GM19240 (cell line): ENCODE data around the gene MAGEB3.

Source experiments
- DNase-seq: peaks from one replicate; pipeline ENCODE4 v3.0.0; 2011; ENCODE audit warnings: low spot score; ENCODE audit not compliant: insufficient read length

MAGEB3 gene

DNA sequence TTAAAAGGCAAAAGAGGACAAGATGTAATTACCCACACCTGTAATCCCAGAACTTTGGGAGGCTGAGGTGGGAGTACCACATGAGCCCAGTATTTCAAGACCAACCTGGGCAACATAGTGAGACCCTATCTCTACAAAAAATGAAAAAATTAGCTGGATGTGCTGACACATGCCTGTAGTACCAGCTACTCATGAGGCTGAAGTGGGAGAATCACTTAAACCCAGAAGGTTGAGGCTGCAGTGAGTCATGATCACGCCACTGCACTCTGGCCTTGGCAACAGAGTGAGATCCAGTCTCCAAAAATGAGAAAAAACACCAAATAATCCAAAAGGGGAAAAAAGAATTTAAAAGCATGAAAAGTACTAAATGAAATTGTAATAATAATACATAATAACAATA, 47.9 kb downstream of the MAGEB3 start:
- DNase-seq, result no peak

DNA sequence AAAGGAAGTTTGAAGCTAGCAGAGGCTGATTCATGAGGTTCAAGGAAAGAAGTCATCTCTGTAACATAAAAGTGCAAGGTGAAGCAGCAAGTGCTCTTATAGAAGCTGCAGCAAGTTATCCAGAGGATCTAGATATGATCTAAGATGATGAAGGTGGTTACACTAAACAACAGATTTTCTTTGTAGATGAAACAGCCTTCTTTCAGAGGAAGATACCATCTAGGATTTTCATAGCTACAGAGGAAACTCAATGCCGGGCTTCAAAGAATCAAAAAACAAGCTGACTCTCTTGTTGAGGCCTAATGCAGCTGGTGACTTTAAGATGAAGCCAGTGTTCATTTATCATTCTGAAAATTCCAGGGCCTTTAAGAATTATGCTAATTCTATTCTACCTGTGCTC, 50.0 kb downstream of the MAGEB3 start:
- DNase-seq, result no peak

- no peak for DNase-seq
Observed at GRCh38 chrX:30282527-30282926, 52.1 kb downstream of the MAGEB3 start.

DNA sequence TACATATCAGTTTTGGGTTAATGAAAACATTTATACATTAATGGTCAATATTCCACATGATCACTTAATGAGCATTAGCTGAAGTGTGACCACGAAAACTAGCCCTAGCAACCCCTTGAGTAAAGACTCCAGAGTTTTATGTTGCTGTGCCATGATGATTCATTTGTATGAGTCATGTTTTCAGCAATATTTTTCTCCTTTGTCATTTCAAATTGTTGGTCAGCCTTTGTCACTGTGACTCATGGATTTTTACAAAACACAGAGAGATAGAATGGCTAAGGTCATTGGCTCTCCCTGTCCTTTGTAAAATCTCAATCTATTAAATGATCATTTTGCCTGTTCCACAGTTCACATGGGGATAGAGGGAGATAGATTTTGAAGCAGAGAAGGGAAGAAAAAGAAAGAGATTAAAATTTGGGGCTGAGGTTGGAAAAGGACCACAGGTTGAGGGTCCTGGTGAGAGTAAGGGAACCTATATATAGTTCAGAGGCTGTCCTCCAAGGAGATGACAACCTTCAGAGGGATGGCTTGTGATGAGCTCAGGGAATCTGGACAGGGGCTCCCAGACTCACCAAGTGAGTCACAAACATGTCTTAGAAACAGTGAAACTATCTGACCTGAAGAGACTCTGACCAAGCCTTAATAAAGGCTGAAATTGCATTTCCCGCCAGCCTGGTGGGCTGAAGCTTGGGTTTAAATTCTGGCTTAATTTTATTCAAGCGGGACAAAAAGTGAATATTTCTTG, 53.2 kb downstream of the MAGEB3 start:
- DNase-seq, result no peak
